Testis (tissue), 2 donors: Measurements from ENCODE around the gene SHE.

Experiments used
- CTCF ChIP-seq, 3 experiments: fragments of 450-650 bp in 2 of 3; fragments of 200-600 bp in 1 of 3; sonication (generic) in 1 of 3; IDR thresholded peaks; one replicate each; pipeline ENCODE4 v1.5.1; 2016 to 2019; ENCODE audit warnings: antibody characterized with exemption in 3 of 3, mild to moderate bottlenecking in 2 of 3, moderate library complexity in 1 of 3
- POLR2A ChIP-seq: fragments of 450-650 bp; IDR thresholded peaks from one replicate; pipeline ENCODE4 v1.6.1; 2017; ENCODE audit warnings: antibody characterized with exemption, mild to moderate bottlenecking, moderate library complexity

GRCh38 chr1:154440036-154440804 is 62.0 kb downstream of the SHE start:
- TF ChIP-seq CTCF (IDR thresholded peaks at IDR 0.05): no peak
- TF ChIP-seq POLR2A: no peak
